SKM-1 treated with dmso at 0.1 percent for 144 hours (cell line): Measurements from ENCODE around the gene FAAP100.

ENCODE experiments used
- DNase-seq: peaks from one replicate; lab custom pipeline; 2025; ENCODE audit not compliant: unreplicated experiment; lab: John Stamatoyannopoulos, UW

FAAP100 gene

DNA sequence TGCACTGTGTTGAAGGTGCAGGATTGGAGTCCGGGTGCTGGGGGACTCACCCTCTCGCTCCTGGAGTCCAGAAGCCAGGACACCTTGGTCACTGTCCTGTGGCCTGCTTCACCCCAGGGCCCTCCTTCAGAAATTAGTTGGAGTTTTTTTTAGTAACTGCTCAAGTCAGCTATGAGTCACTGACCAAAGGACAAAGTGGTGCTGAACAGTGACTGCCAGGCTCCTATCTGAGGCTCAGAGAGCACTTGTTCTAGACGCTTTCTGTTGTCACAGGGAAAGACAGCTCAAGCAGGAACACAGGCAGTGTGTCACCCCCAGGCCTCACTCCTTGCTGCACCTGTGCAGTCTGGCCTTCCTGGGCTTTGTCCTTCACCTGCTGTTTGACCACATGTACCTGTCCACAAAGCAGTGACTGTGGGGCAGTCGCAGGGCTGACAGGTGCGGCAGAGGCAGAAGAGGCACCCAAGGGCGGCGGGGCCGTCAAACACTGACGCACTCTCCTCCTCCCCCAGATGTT lies 4.1 kb upstream of the FAAP100 start:
- no peak for DNase-seq

DNA sequence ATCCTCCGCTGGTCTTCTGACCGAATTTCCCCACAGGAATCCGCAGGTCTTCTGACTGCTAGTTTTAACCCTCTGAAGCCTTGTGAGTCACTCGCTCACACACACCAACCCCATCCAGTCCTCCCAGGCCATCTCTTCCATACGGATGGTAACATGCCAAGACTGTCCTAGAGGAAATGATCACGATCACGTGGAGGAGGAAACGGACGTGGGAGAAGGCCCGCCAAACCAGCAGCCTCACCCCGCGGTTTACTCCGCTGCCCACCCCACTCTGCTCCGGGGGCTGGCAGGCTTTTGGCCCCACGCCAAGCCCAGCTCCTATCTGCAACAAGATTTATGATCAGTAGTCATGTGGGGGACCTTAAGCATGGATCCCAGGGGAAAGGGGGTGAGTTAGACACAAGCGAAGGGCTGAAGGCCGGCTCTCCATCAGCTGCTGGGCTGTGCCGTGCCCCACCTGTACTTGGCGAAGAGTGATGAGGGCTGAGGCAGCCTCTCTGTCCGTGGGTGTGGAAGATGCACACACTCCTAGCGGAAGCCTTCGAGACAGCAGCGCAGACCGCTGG lies 1.5 kb upstream of the FAAP100 start:
- DNase-seq = no peak

DNA sequence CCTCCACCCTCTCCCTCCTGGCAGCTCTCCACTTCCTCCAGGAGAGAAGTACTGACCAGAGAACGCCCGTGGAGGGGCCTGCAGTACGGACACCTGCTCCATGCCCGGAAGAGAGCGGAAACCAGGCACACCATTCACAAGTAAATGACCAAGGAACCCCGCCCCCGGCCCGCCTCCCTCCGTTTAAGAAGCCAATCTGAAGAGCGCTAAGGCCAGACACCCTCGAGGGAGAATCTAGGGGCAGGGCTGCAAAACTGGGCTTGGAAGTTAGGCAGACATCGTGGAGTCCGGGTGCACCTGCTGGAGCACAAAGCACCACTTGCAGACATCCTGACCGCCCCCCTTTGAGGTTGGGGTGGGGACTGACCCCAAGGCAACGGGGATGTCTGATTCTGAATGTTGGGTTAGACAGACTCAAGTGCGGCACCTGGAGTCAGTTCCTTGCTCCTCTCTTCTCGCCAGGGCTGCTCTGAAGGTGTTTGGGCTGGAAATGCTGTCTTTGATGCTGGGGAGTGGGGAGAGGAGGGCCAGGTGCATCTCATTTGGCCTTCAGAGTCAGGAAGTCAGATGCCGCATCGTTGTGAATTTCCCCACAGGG lies 964 bp upstream of the FAAP100 start:
- peak; percentile 79 for DNase-seq

DNA sequence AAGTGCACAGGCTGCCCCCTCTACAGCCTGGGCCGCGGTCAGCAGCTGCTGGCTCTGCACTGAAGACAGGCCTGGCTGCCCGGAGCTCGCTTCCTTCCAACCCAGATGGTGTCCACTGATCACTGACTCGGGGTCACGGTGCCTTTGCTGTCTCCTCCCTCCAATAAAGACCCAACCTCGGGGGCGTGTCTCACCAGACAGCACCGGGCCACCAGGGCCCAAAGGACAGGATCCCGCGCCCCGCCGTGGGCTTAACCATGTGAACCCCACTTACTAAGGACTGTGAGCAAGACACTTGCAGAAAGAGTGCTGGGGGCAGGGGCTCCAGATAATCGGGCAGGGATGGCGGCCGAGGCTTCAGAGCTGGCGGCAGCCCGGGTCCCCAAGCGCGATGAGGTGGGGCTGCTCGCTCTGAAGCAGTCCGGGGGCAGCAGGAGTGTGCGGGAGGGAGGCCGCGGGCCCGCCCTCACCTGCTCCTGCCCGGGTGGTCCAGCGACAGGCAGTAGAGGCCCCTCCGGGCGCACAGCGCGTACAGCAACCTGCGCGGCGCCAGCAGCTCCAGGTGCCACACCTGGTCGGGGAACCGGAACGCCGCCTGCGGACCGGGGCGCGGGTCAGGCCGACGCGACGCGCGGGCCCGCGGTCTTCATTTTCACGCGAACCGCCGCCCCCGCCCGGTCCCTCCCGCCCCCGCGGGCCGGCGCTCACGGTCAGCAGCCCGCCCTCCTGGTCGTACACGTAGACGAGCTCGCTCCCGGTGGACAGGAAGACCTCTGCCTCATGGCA lies 502 bp downstream of the FAAP100 start:
- DNase-seq = no peak

DNA sequence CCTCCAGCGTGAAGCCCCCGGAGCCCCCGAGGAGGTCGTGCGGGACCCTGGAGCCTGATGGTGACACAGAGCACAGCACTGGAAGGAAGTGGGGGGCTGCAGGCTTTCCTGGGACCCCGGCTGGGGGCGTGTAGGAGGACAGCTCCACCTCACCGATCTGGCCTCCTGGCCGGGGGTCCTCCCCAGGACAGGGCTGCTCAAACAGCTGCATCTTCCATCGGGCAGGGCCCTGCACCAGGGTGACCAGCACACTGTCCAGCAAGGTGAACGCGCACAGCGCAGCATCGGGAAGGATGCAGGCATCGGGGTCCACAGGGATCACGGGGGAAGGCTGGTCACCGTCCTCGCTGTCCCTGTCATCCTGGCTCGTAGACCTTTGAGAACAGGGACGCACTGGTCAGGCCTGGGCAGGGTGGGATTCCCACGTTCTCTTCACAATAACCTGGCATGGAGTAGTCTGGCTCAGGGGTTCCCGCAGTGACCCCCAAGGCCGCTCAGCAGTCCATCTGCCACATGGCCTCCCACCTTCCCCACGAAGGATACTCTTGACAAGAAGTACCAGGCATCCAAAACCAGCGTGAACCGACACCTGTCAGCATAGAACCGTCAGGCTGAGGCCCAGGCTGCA lies 1.2 kb downstream of the FAAP100 start:
- DNase-seq = no peak

DNA sequence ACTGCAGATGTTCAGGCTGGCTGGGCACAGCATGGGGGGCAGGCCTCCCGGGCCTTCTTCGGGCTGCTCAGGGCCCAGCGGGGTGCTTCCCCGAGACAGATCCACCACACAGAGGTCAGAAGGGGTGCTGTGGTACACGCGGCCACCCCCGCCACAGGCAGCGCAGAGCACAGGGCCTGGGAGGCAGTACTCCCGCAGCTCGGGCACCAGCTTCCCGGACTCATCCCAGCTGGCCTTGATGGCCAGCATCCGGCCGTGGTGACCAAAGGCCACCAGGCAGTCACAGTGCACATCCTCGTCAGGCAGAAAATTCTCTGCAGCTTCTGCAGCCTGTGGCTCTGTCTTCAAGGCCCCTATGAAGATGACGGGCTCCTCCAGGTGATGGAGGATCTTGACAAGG lies 1.9 kb downstream of the FAAP100 start:
- no peak for DNase-seq

DNA sequence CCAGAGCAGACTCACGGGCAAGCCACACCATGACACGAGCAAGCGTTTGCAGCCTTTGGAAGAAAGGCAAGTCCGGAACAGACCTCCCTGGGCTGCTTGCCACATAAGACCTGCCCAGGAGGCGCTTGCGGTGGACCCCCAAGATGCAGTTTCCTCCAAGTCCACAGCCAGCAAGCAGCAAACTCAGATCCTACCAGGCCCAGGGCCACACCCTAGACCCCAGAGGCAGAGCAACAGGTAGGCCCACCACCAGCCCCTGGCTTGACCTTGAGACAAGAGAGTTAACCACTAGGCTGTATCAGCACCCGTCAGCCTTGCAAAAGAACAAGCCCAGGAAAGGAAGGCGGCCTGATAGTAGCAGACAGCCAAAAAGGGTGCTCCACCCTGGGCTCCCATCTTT lies 2.3 kb downstream of the FAAP100 start:
- DNase-seq = no peak

DNA sequence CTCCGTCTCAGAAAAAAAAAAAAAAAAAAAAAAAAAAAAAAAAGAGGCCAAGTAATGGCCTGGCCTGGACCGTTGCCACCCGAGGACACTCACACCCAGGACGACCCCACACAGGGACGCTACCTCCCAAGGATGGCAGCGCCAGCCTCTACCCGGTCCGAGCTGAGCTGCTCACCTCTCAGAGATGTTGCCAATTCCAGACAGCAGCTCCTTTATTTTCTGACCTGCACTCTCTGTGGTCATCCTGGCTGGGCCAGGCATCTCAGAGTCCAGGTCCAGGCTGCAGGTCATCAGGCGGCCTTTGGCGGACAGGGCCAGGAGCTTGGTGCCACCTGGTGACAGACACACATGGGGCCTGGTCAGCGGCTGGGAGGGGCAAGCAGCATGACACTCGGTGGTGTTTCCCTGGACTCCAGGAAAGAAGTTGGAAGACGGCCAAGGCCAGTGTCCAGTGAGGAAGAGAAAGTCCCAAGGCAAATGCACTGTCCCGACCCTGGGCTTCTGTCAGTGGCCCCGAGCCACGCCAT lies 3.1 kb downstream of the FAAP100 start:
- DNase-seq = no peak

DNA sequence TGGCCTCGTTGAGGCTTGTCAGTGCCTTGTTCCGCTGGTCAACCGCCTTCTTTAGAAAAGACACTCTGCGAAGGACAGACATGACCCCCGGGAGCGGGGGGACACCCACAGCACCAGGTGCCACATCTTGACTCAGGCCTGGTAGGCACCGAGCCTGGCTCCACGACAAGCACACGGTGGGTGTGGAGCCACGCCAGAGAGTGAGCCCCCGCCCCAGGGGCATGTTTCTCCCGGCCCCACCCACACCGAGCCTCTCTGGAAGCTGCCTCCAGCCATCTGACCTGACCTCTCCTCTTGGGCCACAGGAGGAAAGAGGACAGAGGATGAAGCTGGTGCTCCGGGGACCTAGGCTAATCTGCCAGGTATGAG lies 4.6 kb downstream of the FAAP100 start:
- DNase-seq = no peak

DNA sequence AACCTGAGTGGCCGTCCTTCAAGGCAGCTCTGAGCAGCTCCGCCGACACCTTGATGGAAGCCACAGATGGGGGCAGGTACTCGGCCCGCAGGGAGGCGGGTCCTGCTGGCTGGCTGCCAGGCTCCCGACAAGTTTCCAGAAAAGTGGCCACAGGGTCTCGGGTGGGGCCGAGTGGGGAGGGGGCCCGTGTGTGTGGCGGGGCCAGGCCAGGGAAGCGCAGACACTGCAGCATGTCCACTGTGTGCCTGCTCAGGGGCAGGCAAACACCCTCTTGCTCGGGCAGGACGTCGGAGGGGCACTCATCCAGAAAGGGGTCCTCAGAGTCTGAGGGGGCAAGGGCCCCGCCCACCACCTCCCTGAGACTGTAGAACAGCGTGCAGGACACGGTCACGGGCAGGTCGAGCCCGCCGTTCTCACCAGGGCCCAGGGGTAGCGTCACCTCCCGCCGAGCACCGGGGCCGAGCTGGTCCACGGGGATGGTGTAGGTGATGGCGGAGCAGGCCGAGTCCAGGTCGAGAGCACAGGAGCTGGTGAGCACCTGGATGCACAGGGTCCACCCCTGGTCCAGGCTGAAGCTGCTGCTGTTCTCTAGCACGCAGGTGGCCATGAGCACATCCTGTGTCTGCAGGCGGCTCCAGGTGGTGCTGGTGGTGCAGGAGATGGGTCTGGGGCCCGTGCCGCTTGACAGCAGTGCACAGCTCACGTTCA lies 5.1 kb downstream of the FAAP100 start:
- no peak for DNase-seq

DNA sequence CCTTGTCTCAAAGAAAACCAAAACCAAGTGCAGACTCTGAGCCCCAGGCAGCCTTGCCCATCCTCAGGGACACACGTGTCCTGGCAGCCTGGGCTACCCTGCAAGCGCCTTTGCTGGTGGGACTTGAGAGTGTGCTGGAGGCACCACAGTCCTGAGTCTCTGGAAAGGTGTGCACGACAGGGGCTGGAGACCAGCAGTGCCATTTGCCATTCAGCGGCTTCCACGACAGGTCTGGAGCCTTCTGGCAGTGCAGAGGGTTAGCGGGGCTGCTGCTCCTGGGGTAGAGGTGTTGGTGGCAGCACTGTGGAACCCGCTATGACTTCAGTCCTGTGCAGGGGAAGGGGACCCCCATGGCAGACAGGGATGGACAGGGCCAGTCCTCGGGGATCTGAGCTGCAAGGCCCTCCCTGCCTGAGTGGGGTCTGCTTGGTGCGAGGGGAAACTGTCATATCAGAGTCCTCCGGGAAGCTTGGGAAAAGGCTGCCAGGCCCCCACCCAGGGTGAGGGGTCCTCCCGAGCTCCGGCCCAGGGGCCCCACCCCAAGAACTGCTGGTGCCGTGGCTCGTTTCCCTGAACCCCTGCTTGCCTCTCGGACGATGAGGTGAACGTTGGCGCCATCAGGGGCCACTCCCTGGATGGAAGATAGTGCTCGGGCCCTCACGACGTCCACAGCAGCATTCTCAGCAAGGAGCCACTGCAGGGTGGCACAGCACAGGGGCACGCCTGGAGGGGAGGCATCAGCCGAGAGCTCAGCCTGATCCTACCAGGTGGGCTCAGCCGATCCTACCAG lies 6.8 kb downstream of the FAAP100 start:
- no peak for DNase-seq

DNA sequence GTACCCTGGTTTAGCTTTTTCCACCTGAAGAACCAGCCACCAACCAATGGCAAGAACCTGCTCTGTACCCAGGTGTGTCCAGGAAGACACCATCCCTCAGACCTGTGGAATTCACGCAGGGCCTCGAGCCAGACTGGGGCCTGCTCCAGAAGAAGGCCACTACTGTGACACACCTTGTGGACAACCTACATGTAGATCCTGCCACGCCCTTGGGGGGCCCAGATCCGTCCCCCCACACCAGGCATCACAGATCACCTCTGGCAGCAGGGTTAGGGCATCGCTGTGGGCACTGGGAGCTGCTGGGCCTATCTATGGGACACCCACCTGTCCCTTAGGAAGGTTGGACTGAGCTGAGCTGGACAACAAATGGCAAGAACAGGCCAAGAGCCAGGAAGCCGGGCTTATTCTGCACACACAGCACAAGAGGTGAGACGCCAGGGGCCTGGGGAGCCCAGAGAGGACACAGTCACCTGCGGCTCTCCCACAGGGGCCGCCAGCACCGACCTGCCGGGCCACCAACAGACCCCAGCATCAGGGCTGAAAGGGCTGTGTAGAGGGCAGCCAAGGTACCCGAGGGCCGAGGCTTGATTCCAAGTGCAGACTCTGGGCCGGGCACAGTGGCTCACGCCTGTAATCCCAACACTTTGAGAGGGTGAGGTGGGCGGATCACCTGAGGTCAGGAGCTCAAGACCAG lies 7.7 kb downstream of the FAAP100 start:
- DNase-seq = no peak

DNA sequence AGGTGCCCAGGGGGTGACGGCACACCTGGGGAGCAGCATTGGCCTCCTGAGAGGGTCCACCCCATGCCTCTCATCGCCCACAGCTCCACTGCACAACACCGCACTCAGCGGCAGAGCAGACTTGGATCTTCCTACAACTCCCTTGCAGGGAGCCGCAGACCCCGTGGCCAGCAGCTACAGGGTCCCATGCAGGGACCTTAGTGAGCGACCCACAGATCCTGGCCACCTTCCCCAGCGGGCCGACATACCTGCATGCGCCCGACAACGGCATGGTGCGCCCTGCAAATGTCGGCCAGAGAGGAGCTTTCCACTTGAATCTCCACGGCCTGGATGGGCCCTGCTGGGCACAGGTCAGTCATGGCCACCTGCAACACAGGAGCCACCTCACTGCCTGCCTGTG lies 8.4 kb downstream of the FAAP100 start:
- DNase-seq = no peak

DNA sequence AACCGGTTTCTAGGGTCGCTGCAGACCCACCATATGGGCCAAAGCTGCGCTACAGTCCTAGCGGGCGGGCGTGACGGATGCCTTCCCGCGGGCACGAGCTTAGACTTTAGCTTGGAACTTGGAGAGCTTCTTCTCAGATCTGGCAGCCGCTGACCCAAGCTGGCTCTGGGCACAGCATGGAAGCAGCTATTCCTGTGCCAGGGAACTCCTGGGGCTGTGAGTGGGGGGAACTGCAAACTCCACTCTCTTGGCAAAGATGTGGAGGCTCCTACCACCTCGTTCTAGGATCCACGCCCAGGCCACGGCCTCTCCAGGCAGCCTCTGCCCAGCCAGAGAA lies 8.8 kb downstream of the FAAP100 start:
- no peak for DNase-seq

DNA sequence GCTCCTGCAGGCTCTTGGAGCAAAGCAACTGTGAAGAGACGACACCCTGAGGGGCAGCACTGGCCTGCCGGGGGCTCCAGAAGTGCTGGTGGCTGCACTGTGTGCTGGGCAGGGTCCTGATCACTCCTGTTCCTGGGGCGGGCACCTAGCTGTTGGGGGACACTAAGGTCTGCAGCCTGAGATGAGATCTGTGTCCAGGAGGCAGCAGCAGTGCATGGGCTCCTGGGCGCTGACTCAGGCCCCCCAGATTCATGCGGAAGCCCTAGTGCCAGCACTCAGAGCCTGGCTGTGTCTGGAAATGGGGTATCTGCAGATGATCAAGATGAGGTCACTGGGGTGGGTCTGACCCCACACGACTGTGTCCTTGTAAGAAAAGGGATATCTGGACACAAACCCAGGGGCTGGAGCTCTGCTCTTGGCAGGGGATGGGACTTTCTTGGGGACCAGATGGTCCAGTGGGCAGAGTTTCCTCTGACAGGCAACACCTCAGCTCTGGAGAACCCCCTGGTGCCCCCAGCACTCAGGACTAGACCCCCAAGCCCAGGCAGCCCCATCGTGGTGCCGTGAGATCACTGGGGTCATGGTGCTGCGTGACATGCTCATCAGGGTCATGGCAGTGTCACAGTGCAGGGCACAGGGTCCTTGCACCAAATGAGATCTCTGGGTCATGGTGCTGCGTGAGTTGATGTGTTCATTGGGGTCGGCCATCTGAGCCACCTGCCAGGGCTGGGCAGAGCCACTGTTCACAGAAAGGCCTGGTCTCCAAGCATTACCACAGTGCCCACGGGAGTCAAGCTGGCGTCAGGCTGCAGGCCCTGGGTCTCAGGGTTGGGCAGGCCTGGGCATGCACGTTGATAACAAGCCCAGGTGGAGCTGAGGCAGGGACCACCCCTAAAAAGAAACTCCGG lies 9.5 kb downstream of the FAAP100 start:
- no peak for DNase-seq

DNA sequence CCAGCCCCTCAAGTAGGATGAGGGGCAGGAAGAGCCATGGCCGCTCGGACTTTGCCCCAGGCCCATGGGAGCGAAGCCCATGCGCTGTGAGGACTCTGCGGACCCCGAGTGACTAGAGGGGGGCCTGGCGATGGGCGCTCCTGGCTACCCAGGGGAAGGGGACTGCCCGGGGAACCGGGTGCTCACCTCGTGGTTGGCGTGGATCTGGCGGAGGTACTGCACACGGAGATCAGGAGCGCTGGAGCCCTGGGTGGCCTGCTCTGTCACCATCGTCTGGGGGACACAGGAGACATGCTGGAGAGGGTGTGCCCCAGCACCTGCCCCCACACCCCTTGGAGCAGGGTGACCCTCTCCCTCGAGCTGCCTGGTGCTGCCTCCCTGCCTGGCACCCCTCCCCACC lies 11.0 kb downstream of the FAAP100 start:
- no peak for DNase-seq

DNA sequence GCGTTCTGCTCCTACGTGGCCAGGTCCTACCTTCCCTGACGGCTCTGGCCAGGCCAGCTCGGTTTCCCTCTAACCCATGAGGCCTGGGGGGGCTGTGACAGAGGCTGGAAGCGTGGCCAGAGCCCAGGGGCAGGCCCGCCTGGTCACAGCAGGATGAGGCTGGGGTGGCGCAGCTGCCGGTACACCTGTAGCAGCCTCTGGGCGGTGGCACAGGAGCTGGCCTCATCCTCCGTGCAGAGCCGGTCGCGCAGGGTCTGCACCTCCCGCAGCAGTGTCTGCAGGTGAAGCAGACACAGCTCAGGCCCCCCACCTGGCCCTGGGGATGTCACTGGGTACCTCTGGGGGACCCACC lies 11.5 kb downstream of the FAAP100 start:
- no peak for DNase-seq

DNA sequence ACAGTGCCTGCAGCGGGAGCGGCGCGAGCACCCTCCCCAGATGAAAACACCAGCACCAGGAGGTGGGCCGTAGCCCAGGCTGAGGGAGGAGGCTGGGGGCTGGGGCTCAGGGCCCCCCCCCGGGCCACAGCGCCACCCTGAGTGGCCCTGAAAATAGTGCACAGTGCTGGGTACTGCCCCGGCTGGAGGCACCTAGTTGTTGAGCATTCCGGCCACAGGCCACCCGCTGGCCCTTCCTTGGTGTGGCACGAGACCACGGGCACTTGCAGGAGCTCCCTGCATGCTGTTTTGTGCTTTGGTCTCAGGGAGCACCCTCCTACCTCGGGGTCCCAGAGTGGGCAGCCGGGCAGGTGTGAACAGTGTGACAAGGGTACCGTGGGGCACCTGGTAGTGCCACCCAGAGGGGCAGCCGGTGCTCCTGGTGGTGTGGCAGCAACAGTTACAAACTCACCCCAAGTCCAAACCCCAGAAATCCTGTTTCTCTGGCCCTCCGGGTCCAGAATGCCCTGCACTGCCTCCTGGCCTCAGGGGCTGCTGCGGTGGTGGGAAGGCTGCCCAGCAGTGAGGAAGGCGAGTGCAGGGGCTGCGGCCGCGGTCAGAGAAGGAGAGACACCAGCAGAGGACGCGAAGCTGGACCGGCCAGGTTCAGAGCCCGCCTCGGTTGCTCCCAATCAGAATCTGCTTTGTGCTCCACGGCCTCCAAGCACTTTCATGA lies 12.0 kb downstream of the FAAP100 start:
- no peak for DNase-seq
